GM19240 (cell line): ENCODE measurements around the gene MACROD1.
A peak's percentile ranks its signal among the peaks of the same experiment; 100 is the strongest.
"Not testable (repeated sequence)": the region's sequence is repeated elsewhere in the genome, so short reads cannot be mapped to it uniquely, and the experiment has no call there.

Experiments used
- DNase-seq: peaks from one replicate; pipeline ENCODE4 v3.0.0; 2011; ENCODE audit warnings: low spot score; ENCODE audit not compliant: insufficient read length

Gene MACROD1

DNA sequence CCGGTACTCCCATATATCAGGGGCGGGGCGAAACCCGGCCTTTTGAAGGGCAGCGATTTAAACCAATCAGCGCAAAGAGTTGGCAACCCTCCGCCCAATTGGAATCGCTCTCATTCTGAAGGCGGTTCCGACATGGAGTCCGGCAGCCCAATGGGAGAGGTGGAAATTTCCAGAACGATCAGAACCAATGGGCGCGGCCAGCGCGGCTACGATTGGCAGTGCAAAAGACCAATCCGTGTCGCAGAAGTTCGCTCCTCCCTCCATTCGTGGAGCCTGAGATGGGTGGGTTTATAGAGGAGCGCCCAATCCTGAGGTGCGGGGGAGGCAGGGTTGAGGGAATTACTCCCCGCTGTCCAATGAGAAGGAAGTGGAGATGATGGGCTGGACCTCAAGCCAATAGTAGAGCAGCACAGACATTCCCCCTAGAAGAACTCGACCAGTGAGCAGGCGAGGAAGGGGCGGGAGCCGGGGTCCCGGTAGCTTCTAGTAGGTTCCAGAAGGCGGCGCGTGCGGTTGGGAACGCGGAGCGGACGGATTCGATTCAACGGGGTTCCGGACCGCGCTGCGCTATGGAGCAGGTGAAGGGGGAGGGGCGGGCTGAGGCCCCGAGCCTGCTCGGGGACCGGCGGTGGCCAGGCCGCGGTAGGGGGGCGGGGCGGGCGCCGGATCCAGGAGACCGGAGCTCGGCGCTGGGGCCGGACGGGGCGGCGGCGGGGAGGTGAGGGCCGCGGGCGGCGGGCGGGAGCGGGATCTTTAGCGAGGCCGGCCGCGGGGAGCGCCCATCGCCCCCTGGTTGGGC, 20.0 kb upstream of the MACROD1 start, which contains the start of gene STIP1:
Gene STIP1, plus strand, starts transcription at position 479 of the 799 bp plus-strand sequence. Its CDS starts 91 bp downstream, at position 570.
- DNase-seq = peak; percentile 92

DNA sequence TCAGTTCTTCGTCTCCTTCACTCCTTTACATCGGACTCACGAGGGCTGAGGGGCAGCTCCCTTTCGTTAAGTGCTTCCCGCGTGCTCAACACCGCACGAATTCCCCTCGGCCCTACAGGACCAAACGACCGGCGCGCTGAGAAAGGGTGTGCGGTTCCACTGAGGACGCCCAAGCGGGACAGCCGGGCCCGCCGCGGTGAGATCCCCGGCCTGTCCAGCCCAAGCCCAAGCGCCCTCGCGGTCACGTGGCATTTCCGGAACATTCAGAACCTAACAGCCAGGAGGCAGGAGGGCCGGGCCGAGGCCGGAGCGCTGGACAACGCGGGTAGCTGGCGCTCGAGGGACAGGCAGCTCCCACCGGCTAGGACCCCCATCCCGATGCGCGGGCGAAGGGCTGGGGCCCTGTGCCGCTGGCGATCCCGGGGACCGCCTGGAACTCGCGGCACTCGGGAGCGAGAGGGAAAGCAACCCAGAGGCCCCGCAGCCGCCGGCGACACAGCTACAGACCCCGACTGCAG, 19.3 kb upstream of the MACROD1 start:
- DNase-seq = no peak

DNA sequence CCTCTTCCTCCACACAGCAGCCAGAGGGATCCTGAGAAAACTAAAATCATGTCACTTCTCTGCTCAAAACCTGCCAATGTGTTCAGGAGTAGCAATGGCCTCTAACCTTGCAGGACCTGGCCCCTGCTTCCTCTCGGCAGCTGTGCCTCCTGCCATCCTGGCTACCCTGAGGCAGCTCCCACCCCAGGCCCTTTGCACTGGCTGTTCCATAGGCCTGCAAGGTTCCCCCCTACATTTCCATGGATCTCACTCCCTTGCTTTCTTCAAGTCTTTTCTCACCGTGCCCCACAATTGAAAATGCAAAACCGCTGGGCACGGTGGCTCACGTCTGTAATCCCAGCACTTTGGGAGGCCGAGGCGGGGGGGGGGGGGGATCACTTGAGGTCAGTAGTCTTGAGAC, 18.0 kb upstream of the MACROD1 start:
- DNase-seq = no peak

DNA sequence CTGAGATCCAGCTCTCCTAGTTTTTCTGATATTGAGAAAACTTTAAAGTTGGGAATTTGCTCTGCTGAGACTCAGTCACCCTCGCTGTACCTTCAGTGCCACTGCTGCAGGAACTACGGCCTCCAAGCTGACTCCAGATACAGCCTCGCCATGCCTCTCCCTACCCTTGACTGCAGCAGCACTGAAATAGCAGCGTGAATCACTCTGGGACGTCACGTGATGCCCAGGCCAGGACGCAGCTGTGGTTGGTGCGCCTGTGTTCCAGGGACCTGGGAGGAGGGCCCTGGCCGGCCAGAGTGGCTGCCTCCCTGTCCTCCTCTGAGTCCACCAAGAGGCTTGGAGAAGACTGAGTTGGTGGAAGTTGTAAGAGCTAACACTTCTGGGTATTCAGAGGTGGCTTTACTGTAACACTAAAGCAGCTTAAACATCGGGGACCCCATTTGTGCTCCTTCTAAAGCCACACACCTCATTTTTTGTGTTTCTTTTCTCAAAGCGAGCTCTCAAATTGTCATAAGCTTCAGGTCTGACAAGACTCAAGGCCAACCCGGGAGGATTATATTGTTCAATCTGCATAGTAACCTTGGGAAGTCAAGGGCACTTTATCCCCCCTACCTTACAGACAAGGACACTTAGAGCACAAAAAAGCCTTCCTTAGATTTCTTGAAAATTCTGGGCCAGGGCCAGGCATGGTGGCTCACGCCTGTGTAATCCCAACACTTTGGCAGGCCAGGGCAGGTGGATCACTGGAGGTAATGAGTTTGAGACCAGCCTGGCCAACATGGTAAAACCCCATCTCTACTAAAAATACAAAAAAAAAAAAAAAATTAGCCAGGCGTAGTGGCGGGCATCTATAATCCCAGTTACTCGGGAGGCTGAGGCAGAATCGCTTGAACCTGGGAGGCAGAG, 15.8 kb upstream of the MACROD1 start:
- peak; percentile 62 for DNase-seq

DNA sequence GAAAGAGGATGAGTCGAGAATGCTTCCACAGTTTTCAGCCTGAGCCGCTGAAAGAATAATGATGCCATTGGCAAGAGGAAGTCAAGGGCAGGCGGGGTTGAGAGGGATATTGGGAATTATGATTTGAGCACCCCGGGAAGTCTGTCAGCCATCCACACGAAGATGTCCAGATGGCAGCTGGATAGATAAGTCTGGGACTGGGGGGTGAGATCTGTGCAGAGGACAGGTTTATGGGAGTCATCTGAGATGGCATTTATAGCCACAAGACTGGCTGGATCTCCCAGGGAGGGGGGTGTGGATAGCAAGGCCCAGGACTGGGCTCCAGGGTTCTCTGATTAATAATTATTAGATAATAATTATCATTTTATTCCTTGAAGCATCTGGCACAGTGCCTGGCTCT, 15.0 kb upstream of the MACROD1 start:
- no peak for DNase-seq

DNA sequence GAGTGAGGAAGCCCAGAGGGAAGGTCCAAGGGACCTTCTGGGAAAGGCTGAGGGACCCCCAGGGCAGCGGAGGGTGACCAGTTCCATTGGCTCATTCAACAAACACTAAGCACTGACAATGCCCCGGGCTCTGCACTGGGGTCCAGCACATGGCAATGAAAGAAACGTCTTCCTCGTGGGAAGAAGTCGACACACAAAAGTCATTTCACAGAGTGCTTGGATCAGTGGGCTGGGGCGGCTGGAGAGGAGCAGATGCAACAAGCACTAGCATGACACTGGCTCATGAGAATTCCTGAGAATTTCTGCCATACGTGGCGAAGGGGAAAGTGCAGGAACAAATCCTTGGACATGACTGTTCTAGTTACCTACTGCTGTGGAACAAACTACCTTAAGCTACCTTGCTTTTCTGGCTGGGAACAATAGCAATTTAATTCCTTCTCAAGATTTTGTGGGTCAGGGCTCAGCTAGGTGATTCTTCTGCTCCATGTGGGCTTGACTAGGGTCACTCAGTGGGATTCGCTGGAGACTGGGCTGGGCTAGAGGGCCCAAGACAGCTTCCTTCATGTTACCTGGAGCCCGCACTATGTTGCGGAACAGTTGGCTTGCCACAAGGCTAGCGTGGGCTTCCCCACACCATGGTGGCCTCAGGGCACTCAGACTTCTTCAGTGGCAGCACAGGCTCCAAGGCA, 13.2 kb upstream of the MACROD1 start:
- DNase-seq = no peak

DNA sequence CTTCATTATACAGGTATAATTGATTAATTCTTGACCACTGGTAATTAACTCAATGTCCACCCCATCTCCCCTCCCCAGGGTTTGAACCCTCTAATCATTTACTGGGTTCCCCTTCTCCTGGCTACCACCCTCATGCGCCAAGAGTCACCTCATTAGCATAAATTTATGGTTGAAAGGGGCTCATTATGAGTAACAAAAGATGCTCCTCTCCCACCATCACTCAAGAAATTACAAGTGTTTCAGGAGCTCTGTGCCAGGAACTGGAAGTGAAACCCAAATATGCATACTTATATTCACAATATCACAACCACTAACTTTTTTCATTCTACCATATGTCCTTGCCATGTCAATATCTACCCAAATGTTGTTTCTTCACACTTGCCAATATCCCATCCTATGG, 12.3 kb upstream of the MACROD1 start:
- no peak for DNase-seq

DNA sequence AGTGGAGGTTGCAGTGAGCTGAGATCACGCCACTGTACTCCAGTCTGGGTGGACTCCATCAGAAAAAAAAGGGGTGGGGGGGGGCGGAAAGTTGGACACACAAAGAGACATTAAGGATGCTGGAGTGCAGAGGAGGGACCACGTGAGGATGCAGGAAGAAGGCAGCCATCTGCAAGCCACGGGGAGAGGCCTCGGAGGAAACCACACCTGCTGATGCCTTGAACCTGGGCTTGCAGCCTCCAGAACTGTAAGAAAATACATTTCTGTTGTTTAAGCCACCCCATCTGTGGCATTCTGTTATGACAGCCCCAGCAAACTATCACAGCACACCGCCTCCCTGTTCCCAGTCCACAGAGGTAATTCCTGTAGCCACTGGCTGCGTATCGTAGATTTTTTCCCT, 10.8 kb upstream of the MACROD1 start:
- DNase-seq = no peak

DNA sequence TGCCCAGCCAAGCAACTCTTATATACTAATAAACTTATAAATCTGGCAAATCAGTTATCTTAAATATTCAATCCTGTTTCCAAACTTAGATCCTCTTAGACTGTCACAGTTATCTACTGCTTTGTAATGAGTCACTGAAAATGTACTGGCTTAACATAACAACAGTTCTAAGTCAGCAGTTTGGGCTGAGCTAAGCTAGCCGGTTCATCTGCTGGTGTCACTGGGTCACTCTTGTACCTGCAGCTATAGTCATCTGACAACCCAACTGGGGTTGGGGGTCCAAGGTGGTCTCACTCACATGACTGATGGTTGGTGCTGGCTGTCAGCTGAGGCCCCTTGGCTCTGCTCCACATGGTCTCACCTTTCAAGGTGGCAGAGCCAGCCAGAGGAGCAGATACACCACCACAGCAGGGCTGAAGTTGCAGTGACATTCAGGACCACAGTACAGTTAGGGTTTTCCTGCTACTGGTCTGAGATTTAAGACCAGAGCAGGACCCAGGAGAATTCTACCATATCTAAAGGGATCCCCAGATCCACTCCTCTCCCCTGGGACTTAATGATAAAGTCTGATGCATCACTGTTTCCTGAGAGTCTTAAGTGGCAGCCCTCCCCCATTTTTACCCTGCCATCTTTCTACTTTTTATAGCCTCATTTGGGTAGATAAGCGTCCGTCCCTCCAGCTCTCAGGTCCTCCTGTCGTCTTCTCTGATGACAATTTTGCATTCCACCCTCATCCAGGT, 7.9 kb upstream of the MACROD1 start:
- DNase-seq = no peak

DNA sequence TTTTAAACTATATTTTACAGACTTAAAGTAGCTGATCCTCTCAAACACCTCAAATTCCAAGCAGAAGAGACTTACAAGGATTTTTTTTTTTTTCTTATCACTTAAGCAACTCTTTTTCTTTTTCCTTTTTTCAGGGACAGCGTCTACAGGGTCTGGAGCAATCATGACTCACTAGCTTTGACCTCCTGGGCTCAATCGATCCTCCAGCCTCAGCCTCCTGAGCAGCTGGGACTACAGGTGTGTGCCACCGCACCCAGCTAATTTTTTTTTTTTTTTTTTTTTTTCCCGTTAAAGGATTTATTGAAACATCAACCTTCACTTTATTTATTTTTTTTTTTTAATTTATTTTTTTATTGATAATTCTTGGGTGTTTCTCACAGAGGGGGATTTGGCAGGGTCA, 4.5 kb upstream of the MACROD1 start:
- no peak for DNase-seq

DNA sequence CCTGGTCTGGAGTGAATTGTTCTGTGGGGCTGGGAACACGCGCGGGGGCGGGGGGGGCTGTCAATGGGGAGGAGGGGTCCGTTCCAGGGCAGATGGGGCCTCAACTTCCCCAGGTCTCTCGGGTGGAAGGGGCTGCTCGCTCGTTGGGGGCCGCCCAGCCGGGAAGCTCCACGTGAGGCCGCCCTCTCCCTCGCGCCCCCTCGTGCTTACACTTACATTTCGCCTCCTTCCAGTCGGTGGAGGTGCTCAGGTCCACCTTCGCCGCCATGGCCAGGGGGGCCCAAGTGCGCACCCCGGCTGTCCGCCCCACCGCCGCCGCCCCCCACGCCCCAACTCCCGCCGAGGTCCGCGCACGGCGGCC, 452 bp downstream of the MACROD1 start:
- no peak for DNase-seq

DNA sequence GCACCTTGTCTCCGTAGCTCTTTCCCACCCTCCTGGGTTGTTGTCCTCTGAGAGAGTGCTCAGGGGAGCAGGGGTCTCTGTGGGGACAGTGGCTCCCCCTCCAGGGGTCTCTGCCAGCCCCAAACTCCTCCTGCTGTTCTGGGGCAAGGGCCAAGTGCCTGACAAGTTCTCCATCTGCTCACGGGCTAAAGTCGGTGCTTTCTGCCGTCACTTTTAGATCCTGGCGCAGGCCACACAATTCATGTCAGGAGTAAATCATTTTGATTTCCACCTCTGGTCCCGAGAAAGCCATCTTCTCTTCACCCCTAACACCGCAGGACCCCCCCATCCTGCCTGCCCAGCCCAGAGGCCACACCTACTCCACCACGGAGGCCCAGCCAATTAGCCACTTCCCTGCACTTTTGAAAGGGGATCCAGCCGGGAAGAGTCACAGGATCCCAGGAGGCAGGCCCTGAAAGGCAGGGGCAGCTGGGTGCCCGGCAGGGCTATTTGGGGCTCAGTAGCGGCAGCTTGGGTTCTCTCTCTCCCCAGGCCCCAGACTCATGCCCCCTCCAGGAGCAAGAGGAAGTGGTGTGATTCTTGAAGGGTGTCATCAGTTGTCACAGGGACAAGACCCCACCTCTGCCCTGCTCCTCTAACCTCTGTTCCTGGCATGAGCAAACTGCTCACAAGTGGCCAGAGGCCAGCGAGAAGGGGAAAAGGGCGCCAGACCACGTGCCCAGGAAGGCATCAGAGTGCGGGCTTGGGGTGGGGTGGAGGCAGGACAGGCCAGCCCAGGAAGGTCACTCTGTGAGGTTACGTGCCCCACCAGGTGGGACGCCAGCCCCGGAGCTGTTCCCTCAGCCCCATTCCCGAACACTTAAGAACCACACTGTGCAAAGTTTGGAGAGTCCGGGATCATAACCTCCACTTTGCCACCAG, 1.3 kb downstream of the MACROD1 start:
- DNase-seq = no peak

DNA sequence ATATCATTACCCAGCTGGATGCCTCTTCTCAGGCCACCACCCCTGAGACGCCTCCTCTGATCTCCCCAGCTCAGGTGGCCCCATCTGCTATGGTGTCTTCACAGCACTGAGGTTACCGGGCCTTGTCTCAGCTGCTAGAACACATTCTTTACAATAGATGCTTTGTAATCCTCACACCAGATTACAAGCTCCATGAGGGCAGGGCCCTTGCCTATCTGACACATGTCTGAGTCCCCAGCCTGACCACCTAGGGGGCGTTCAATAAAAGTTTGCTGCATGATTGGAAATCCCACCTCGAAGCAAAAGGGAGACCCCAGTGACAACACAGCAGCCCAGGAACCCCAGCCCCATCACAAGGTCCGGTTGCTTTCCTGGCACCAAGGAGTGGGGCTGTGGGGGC, 2.0 kb downstream of the MACROD1 start:
- DNase-seq = no peak

DNA sequence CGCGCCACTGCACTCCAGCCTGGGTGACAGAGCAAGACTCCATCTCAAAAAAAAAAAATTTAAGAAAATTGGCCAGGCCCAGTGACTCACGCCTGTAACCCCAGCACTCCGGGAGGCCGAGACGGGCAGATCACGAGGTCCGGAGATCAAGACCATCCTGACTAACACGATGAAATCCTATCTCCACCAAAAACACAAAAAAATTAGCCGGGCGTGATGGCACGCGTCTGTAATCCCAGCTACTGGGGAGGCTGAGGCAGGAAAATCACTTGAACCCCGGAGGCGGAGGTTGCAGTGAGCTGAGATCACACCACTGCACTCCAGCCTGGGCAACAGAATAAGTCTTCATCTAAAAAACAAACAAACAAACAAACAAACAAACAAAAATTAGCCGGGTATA, 3.1 kb downstream of the MACROD1 start:
- DNase-seq = not testable (repeated sequence)

DNA sequence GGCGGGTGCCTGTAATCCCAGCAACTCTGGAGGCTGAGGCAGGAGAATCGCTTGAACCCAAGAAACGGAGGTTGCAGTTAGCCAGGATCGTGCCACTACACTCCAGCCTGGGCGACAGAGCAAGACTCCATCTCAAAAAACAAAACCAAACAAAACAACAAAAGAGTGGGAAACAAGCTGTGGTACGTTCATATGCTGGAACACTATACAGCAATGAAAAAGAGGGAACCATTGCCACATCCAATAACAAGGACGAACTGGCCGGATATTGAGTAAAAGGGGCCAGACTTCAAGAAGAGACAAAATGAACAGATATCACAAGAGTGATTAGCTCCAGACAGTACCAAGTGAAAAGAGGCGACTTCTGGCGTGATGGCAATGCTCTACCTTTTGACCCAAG, 4.9 kb downstream of the MACROD1 start:
- no peak for DNase-seq

DNA sequence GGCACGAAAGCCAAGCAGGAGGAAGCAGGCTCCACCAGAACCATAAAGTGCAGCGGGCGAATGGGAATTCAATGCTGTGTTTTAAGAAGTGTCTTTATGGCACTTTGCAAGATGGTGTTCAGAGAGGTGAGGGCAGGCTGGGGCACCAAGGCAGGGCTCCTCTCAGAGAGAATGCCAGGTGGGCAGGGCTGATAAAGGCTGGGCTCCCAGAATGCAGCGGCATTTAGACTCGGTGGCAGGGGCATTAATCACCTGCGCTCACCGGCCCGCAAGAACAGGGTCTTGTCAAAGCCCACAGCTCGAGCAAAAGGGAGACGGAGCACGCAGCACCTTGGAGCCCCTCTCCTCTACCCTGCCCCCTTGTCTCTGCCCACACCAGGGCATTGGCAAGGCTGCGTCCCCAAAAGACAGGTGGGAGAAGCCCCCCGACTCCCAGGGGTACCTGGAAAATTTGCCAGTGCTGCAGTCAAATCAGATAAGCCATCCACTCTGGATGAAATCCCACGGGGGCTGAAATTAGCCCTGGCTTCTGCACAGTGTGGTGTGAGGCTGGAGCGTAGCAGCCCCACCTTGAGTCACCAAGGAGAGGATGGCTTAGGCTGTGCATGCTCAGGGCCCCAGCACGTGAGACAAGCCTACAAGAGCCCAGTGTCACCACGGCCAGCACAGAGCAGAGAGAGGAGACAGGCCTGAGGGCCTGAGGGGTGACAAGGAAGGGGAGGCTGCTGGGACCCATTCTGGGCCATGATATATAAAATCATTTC, 8.1 kb downstream of the MACROD1 start:
- no peak for DNase-seq

DNA sequence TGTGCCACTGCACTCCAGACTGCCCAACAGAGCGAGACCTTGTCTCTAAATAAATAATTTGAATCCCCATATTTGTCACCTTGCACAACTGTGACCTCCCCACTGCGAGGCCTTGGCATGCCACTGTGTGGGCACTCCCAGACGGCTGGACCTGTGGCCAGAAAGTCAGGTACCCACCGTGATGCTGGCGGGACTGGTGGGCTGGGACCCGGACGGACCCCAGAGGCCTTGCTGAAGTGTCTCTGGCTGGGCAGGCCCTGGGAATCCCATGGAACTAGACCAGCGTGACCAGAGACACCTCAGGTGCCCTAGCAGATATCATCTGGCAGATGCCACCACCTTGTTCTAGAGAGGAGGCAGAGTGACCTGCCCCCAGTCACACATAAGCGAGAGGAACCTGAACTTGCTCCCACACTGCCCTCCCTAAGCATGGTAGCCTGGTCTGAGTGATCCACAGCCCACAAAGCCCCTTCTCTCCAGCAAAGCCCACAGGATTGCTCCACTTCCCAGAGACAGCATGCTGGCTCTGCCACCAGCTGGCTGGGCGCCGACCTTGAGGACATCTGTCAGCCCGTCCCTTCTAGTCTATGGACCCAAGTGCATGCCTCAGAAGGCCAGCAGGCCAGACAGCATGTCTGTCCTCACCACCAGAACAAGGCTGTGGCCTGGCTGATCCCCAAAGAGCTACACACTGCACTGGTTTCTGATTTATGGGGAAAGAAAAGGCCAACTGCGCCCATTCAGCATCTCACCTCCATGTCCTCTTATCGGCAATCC, 9.5 kb downstream of the MACROD1 start:
- DNase-seq = no peak

DNA sequence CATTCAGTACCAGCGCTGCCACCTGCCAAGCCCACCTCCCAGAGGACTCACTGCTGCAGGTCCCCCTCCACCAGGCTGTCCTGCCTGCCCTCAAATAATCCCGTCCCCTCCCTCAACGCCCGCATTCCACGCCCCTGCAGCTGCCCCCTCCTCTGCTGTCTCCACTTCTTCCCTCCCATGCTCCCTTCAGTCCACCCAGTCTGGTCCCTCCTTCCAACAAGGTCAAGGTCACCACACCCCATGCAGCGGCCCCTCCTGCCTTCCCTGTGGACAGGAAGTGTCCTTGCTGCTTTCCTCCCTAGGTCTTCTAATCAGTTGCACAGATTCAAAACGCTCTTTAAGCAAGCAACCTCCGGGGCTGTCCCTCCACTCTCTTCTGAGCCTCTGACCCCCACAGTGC, 12.1 kb downstream of the MACROD1 start:
- no peak for DNase-seq
